Heart right ventricle (tissue), 16 donors: Measurements from ENCODE around the gene SMYD3. TPM values are rescaled to one million over a fixed set of nuclear protein-coding genes. Genes with fewer than 3 reads are reported as not detected.
"Not testable (repeated sequence)": the region's sequence is repeated elsewhere in the genome, so short reads cannot be mapped to it uniquely, and the experiment has no call there.

Experiments
- ATAC-seq, 8 donors: fragments of 200-7000 bp; cut with Tn5 transposase; one replicate each; pipeline ENCODE4 v1.9.1; 2020; ENCODE audit warnings: mild to moderate bottlenecking in 8 of 8, moderate library complexity in 8 of 8, moderate number of reproducible peaks in 1 of 8
- DNase-seq, 2 donors: peaks; one replicate each; pipeline ENCODE4 v3.0.0-alpha.2; 2020
- H3K27ac ChIP-seq, 10 donors: fragments of 200-600 bp; sonication (generic) in 2 of 10; one replicate each; pipeline versions ENCODE4 v1.5.0 to v1.8.0; 2020 to 2022; ENCODE audit warnings: mild to moderate bottlenecking in 3 of 10
- H3K27me3 ChIP-seq, 7 donors: fragments of 200-600 bp; one replicate each; pipeline ENCODE4 v1.8.0; 2021 to 2022; ENCODE audit warnings: mild to moderate bottlenecking in 2 of 7
- H3K36me3 ChIP-seq, 9 donors: fragments of 200-600 bp; sonication (generic) in 1 of 9; one replicate each; pipeline versions ENCODE4 v1.5.0 to v1.8.0; 2020 to 2022; ENCODE audit warnings: mild to moderate bottlenecking in 2 of 9
- H3K4me1 ChIP-seq, 9 donors: fragments of 200-600 bp; sonication (generic) in 1 of 9; one replicate each; pipeline versions ENCODE4 v1.5.0 to v1.8.0; 2020 to 2022; ENCODE audit warnings: mild to moderate bottlenecking in 4 of 9
- H3K4me3 ChIP-seq, 10 donors: fragments of 200-600 bp; sonication (generic) in 2 of 10; one replicate each; pipeline versions ENCODE4 v1.5.0 to v1.8.0; 2020 to 2022; ENCODE audit warnings: mild to moderate bottlenecking in 7 of 10, moderate library complexity in 2 of 10
- H3K9me3 ChIP-seq, 11 donors: fragments of 200-600 bp in 10 of 11; sonication (generic) in 2 of 11; one replicate each; pipeline versions ENCODE4 v1.5.0 to v1.8.0; 2013 to 2022; ENCODE audit warnings: mild to moderate bottlenecking in 2 of 11, control low read depth in 1 of 11, moderate library complexity in 1 of 11
- CTCF ChIP-seq, 9 donors: fragments of 200-600 bp; sonication (generic) in 2 of 9; IDR thresholded peaks; one replicate each; pipeline versions ENCODE4 v1.5.0 to v1.8.0; 2021 to 2022; ENCODE audit warnings: antibody characterized with exemption in 9 of 9, mild to moderate bottlenecking in 5 of 9, moderate library complexity in 1 of 9
- WGBS, 2 donors: extraction: QIAGEN DNeasy Blood & Tissue Kit; methylation state at CpG; one replicate each; pipeline ENCODE4 v1.1.7; 2013; ENCODE audit warnings: inconsistent platforms in 1 of 2; 5-methylcytosine and 5-hydroxymethylcytosine counted together
- intact Hi-C, 10 donors: fragments of 100-400 bp; cut with DNase I; formaldehyde crosslinking; loops; one replicate each; pipeline versions ENCODE4 v1.11.1 to v1.14.2; 2022
- polyA plus RNA-seq, 2 donors: library from polyadenylated mRNA; stranded (reverse); fragments of 200-250 nt; gene quantifications; one replicate each; pipeline ENCODE4 v1.2.3, GENCODE V29; 2013
- total RNA-seq, 10 donors: library from RNA; stranded (reverse); fragmentation: NEBNext Ultra II Directional in 3 of 10; extraction: Animal tissue kit (Norgen Biotek cat#: 25700) in 3 of 10; gene quantifications; one replicate each; pipeline versions ENCODE4 v1.2.1 to v1.2.4, GENCODE V29; 2021 to 2023
- donor health status: Arrhythmogenic right ventricular cardiomyopathy.
- donor health status: ischemic (EF 13 %, LVEDD 7.1; RV severe dilation, severe dysfunction).
- donor health status: healthy with polysubstance abuse.
- donor health status: DM: no; HTN: yes; CAD: no.
- donor health status: DM: no; HTN: no; CAD: no.
- donor health status: ischemic (EF 25% LVEDD 6.9; RV normal size, moderate dysfunction).
- donor health status: ischemic (EF 25% LVEDD 5.7; RV mildly dilated, moderate dysfunction).
- donor health status: healthy.
- donor health status: DM: yes; HTN: yes; CAD: no.
- donor health status: Ischemic cardiomyopathy.
- donor health status: ischemic (EF 35%, LVEDD 5.7; RV mildly dilated, moderate dysfunction).
- donor health status: nonischemic (EF 11% LVEDD 7.7; RV severe dilation, severe dysfunction).
- donor health status: DM: yes; HTN: yes; CAD: no.
- donor health status: PGD.
- donor health status: ischemic (EF 29% LVEDD 5.4; RV normal size, mild dysfunction).
- donor health status: nonischemic (EF 23%, LVEDD 6.1; RV moderate dilation, normal function).

The SMYD3 gene
- total and polyA plus RNA-seq, 12 donors, result 5.9 to 13.9 (median 8.1) TPM

- no peak for DNase-seq
- TF ChIP-seq CTCF (IDR thresholded peaks at IDR 0.05), result no peak
- WGBS, 2 donors, result 92% methylated on average over 2 of the region's 2 CpGs
- H3K36me3 ChIP-seq, result no peaks in the 10 kb centered on the region
- H3K27ac ChIP-seq, result no peak overlapping the region
- no peaks in the 10 kb centered on the region for H3K9me3 ChIP-seq
- intact Hi-C loops, result no loop called here
- no peak for ATAC-seq
- no peaks in the 10 kb centered on the region for H3K4me1 ChIP-seq
- no peak overlapping the region for H3K4me3 ChIP-seq
- no peaks in the 10 kb centered on the region for H3K27me3 ChIP-seq
Observed at GRCh38 chr1:246367041-246367440, 140.0 kb downstream of the SMYD3 start.

DNA sequence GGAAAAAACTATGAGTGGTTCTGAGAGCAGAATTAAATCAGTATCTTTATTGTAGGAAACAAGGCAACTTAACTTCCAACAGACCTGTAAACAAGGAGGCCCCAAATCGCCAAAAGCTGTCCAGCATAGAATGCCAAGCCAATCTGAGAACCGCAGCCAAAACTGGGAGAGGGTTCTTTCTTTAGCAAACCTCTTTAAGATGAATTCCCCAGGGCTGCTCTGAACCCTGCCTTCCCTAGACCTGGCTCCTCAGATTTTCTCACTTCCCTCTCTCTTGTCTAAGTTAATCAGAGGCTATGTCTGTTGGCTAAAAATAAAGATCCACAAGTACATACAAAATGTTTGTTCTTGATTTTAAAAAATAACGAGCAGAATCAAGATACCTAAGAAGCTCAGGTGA is 141.4 kb downstream of the SMYD3 start:
- Histone ChIP-seq H3K36me3 (no peaks in the 10 kb centered on the region), H3K27me3 (no peaks in the 10 kb centered on the region), H3K27ac (no peak overlapping the region), H3K9me3 (peaks cover 0 to 13% (median 0%) of the 10 kb centered on the region in 11 donors), H3K4me3 (no peak overlapping the region), H3K4me1 (no peaks in the 10 kb centered on the region)
- no peak for TF ChIP-seq CTCF (IDR thresholded peaks at IDR 0.05)
- no peak for DNase-seq
- WGBS, 2 donors, result 56 to 66% methylated on average over 3 of the region's 3 CpGs
- ATAC-seq, result no peak
- intact Hi-C loops, result no loop called here

GRCh38 chr1:246364415-246364941 is 142.6 kb downstream of the SMYD3 start:
- no peaks in the 10 kb centered on the region for H3K4me1 ChIP-seq
- WGBS, 2 donors, result 96 to 98% methylated on average over 6 of the region's 6 CpGs
- H3K27me3 ChIP-seq, result no peaks in the 10 kb centered on the region
- DNase-seq (no peak), ATAC-seq (no peak)
- intact Hi-C loops, result no loop called here
- H3K27ac ChIP-seq, result no peak overlapping the region
- no peak overlapping the region for H3K4me3 ChIP-seq
- no peak for TF ChIP-seq CTCF (IDR thresholded peaks at IDR 0.05)
- no peaks in the 10 kb centered on the region for H3K36me3 ChIP-seq
- H3K9me3 ChIP-seq, result peaks cover 0 to 24% (median 0%) of the 10 kb centered on the region in 11 donors

DNA sequence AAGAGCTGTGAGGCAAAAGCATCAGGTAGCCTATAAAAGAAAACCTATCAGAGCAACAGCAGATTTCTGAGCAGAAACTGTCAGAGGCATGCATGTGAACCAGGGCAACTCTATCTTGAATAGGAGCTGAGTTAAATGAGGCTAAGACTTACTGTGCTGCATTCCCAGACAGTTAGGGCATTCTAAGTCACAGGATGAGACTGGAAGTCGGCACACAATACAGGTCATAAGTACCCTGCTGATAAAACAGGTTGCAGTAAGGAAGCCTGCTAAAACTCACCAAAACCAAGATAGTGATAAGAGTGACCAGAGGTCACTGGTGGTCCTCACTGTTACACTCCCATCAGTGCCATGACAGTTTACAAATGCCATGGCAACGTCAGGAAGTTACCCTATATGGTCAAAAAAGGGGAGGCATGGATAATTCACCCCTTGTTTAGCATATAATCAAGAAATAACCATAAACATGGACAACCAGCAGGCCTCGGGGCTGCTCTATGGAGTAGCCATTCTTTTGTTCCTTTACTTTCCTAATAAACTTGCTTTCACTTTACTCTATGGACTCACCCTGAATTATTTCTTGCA is 150.0 kb downstream of the SMYD3 start:
- not testable (repeated sequence) for H3K27ac ChIP-seq

More for the DNA sequence above, 150.0 kb downstream of the SMYD3 start:
- intact Hi-C loops, H3K4me1 ChIP-seq, ATAC-seq, H3K36me3 ChIP-seq, DNase-seq, H3K27me3 ChIP-seq, H3K4me3 ChIP-seq: not testable (repeated sequence)
- H3K9me3 ChIP-seq, result peaks cover 0 to 58% (median 11%) of the 10 kb centered on the region in 11 donors
- whole genome bisulfite sequencing, 2 donors, result 45 to 52% methylated on average over 3 of the region's 3 CpGs
